ENCODE measurements around the gene STON2.

Gene STON2

GRCh38 chr14:81220580-81220829, 179.6 kb downstream of the STON2 start:
- H3K4me3 ChIP-seq (replicated peaks; ENCODE audit: low read depth, low read length) = peak overlapping the region; percentile 76
- TF ChIP-seq CTCF (IDR thresholded peaks at IDR 0.05; ENCODE audit: low read length, missing control alignments) = no peak
- no peak for DNase-seq (ENCODE audit: low read depth)

- peak overlapping the region; percentile 96 for H3K4me3 ChIP-seq (replicated peaks; ENCODE audit: low read depth, low read length)
- DNase-seq (ENCODE audit: low read depth) = peak; percentile 26
- no peak for TF ChIP-seq CTCF (IDR thresholded peaks at IDR 0.05; ENCODE audit: low read length, missing control alignments)
Observed at GRCh38 chr14:81219759-81220579, 180.2 kb downstream of the STON2 start.

- peak; percentile 99 for DNase-seq (ENCODE audit: low read depth)
- H3K4me3 ChIP-seq (replicated peaks; ENCODE audit: low read depth, low read length) = peak overlapping the region; percentile 96
- no peak for TF ChIP-seq CTCF (IDR thresholded peaks at IDR 0.05; ENCODE audit: low read length, missing control alignments)
Observed at GRCh38 chr14:81219210-81219758, 180.8 kb downstream of the STON2 start.

- peak; percentile 40 for TF ChIP-seq CTCF (IDR thresholded peaks at IDR 0.05; ENCODE audit: low read length, missing control alignments)
- no peak overlapping the region for H3K4me3 ChIP-seq (replicated peaks; ENCODE audit: low read depth, low read length)
- DNase-seq (ENCODE audit: low read depth) = peak; percentile 44
Observed at GRCh38 chr14:81211844-81212243, 188.3 kb downstream of the STON2 start.

Data from fibroblast of pulmonary artery (primary cell).